HT-29 (cell line): ENCODE results near the gene NFIX. TPM values are rescaled to one million over a fixed set of nuclear protein-coding genes. Genes with fewer than 3 reads are reported as not detected.
"Not testable (repeated sequence)": the region's sequence is repeated elsewhere in the genome, so short reads cannot be mapped to it uniquely, and the experiment has no call there.

Source experiments
- DNase-seq: peaks from one replicate; pipeline ENCODE4 v3.0.0-alpha.2; 2015; ENCODE audit warnings: low spot score
- total RNA-seq: library from RNA; depleted of rRNA; stranded (reverse); fragments of >200 nt; shearing (Covaris generic); gene quantifications from 2 replicates; pipeline ENCODE4 v1.2.3, GENCODE V29; 2014

The NFIX gene
- total RNA-seq, 1 experiment from 2014 or later, result 22.4 TPM

GRCh38 chr19:12957389-12957952, 37.8 kb upstream of the NFIX start:
- DNase-seq, result not testable (repeated sequence)

DNA sequence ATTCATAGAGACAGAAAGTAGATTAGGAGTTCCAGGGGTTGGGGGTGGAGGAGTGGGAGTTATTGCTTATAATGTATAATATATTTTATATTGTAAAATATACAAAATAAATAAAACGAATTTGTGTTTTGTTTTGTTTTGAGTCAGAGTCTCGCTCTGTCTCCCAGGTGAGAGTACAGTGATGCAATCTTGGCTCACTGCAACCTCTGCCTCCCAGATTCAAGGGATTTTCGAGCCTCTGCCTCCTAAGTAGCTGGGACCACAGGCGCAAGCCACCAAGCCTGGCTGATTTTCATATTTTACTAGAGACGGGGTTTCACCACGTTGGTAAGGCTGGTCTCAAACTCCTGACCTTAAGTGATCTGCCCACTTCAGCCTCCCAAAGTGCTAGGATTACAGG, 35.8 kb upstream of the NFIX start:
- no peak for DNase-seq

DNA sequence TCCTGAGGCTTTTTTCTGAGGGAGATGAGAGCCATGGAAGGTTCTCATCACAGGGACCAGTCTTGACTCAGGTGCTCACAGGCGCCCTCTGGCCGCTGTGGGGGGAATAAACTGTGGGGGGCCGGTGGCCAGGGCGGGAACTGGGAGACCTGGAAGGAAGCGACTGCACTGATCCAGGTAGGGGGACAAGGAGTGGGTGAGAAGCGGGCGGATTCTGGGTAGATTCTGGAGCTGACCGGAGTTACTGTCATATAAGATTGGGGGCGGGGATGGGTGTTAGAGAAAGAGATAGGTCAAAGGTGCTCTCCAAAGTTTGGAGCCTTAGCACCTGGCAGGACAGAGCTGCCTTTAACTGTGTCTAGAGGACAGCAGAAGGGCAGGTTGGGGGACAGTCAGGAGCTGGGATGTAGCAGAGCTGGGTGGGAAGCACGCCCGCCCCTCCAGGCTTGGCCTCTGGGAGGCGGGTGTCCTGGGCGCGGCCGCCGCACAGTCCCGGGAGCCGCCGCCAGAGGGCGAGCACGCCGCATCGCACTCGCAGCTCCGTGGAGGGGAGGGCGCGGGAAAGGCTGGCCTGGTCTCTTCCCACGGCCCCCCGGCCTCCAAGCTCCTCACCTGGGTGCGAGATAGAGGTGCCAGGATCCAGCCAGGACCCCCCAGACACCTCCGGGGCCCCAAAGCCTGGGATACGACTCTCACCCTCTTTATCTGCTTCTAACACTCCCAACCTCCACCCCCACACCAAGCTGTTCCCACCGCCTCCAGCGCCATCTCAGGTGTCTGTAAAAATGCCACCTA, 30.1 kb upstream of the NFIX start:
- DNase-seq, result peak; percentile 82

- no peak for DNase-seq
These were observed 29.5 kb upstream of the NFIX start for GRCh38 chr19:12965812-12966135.

GRCh38 chr19:12967907-12968306, 27.4 kb upstream of the NFIX start:
- DNase-seq, result no peak

DNA sequence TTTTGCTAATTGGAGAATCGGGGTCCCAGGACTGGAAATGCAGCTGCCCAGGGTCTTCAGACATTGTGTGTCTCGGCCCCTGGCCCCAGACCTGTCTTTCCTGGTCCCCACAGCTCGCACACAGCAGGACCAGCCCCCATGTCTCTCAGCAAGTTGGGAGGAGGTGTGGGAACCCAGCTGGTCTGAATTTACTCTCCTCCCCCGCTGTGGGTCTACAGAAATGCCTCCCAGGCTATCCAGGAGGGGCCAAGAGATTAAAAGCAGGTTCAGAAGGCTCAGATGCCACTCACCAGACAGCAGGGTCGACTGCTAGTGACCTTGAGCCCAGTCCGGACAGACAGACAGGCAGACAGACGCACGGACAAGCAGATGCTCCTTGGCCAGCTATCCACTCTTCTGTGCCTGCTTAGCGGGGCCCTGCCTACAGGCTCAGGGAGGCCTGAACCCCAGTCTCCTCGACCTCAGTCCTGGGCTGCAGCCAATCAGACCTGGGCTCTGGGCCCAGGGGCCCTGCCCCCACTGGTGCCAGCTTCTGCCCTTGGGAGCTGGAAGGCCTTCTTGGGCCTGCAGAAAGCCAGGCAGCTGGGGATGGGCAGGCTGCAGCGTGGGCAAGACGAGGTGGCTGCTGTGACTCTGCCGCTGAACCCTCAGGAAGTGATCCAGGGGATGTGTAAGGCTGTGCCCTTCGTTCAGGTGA, 25.8 kb upstream of the NFIX start, which contains the start of gene DAND5:
Gene DAND5 (plus strand): TSS at position 285 of the 697 bp plus-strand sequence. CDS start 85 bp downstream, at position 370.
- DNase-seq, result no peak

GRCh38 chr19:12970070-12970820, 25.0 kb upstream of the NFIX start:
- no peak for DNase-seq

GRCh38 chr19:12973236-12973635, 22.0 kb upstream of the NFIX start:
- DNase-seq, result no peak

DNA sequence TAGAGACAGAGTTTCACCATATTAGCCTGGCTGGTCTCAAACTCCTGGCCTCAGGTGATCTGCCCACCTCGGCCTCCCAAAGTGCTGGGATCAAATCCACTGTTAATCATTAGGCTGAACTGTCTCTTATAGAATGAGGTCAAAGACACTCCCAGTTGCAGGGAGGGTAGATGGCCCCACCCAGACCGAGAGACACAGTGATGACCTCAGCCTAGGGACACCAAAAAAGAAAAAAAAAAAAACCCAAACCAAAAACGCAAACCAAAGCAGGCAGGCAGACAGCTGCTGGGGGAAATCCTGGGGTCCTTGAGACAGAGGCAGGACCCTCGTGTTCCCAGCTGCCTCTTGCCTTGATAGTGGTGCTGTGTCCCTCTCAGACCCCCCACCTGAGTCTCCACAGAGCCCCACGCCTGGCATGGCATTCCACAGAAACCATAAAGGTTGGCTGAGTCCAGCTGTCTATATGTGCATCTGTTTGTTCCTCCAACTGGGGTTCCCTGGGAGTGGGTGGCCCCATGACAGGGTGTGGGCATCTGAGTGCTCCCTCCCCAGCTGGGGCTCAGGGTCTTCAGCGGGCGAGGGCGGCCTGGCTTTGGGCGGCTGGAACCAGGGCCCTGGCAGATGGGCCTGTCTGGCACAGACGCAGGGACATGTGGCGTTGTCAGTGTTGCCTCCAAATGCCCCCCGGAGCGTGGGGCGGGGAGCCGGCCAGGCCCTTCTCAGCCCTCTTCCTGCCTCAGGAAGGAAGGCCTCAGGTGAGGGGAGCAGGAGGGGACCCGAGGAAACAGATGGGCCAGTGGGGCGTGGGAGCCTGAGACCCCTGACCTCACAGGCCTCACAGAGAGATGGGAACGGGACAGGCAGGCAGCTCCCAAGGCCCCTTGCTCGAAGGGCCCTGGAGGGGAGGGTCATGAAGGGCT, 20.7 kb upstream of the NFIX start:
- no peak for DNase-seq

DNA sequence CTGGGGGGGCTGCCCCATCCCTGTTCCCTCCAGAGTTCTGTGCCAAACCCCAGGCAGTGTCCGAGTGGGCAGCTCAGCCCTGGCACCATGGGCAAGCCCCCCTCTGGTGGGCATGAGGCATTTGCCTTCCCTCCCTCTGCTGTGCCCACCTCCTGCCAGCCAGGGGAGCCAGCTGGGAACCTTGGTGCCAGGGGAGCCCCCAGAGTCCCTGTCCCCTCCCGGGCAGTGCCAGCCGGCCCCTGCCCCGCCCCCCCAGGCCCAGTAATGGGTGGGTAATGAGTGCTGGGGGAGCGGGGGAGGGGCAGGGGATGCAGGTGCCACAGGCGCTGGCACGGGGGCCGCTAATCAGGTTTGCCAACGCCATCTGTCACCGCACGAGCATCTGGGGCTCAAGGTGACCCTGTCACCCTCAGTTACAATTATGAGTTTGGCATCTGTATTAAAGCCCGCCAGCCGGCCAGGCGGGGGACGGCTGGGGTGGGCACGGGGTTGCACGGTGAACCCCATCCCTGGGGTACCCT, 20.0 kb upstream of the NFIX start:
- DNase-seq, result no peak

- not testable (repeated sequence) for DNase-seq
These were observed 19.2 kb upstream of the NFIX start for GRCh38 chr19:12976109-12976508.

DNA sequence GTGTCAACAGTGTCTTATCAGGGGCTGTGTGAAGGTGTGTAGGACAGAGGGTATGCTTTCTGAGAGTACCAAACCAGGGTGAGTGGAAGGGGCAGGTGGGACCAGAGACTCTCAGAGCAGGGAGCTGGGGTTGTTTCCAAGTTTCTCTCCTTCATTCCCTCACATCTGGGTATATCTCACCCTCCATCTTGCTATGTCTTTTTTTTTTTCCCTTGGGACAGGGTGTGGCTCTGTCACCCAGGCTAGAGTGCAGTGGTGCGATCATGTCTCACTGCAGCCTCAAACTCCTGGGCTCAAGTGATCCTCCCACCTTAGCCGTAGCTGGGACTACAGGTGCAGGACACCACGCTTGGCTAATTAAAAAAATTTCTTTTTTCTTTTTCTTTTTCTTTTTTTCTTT, 15.3 kb upstream of the NFIX start:
- no peak for DNase-seq

DNA sequence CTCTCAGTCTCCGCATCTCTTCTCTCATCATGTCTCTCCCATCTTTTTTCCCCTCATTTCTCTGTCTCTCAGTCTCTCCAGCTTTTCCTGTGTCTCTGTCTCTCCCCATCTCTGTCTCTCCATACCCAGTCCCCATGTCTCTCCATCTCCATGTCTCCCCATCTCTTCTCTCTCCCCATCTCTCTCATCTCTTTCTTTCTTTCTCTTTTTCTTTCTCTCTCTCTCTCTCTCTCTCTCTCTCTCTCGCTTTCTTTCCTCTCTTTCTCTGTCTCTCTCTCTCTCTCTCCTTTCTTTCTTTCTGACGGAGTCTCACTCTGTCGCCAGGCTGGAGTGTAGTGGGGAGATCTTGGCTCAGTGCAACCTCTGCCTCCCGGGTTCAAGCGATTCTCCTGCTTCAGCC, 12.6 kb upstream of the NFIX start:
- no peak for DNase-seq

DNA sequence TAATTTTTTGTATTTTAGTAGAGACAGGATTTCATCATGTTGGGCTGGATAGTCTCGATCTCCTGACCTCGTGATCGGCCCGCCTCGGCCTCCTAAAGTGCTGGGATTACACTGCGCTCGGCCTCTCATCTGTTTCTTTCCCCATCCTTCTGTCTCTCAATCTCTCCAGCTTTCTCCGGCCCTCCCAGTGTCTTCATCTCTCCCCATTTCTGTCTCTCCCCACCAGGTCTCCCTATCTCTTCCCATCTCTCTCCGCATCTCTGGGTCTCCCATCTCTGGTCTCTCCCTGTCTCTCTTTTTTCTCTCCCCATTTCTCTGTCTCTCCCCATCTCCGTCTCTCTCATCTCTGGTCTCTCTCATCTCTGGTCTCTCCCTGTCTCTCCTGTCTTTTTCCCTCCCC, 12.2 kb upstream of the NFIX start:
- DNase-seq, result no peak

- peak; percentile 78 for DNase-seq
These were observed 11.6 kb upstream of the NFIX start for GRCh38 chr19:12983542-12984142.

DNA sequence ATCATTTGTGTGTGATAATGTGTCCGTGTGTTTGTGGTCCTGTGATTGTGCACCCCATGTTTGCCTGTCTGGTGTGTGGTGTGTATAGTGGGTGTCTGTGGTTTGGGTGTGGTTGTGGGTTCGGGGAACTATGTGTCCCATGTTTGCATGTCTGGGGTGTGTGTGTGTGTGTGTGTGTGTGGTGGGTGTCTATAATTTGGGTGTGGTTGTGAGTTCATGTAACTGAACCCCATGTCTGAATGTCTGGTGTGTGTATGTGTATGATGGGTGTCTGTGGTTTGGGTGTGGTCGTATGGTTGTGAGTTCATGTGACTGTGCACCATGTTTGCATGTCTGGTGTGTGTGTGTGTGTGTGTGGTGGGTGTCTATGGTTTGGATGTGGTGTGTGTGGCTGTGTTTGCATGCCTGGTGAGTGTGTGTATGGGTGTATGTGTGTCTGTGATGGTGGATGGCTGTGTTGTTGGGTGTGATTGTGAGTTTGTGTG, 11.1 kb upstream of the NFIX start:
- DNase-seq, result no peak

GRCh38 chr19:12984683-12985048, 10.6 kb upstream of the NFIX start:
- no peak for DNase-seq

- peak; percentile 80 for DNase-seq
These were observed 10.1 kb upstream of the NFIX start for GRCh38 chr19:12985049-12985776.

DNA sequence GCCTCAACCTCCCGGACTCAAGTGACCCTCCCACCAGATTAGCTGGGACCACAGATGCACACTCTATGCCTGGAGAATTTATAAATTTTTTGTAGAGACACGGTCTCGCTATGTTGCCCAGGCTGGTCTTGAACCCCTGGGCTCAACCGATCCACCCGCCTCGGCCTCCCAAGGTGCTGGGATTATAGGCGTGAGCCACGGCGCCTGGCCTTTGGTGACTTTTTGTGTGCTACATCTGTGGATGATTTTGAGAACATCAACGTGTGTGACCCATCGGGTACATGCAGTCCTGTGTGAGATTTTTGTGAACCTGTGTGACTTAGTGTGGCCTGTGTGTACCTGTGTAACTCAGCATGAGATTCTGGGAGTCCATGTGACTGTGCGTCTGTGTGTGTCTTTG, 8.5 kb upstream of the NFIX start:
- no peak for DNase-seq

DNA sequence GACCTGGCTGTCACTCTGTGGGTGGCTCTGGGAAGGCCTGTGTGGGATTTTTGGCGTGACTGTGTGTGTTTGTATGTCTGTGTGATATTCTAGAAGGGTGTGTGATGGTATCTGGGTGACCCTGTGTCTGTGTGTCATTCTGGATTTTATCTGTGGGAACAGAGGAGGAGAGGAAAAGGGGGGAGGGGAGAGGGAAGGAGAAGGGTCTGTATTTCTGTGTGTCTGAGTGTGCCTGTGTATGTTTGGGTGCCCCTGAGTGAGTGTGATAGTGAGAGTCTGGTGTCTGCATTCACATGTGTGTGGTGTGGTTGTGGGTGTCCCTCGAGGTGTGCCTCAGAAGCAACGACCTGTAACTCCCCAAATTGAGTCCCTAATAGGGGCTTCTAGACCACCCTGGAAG, 8.1 kb upstream of the NFIX start:
- DNase-seq, result no peak
